Measurements from ENCODE around the gene MINDY4.

- TF ChIP-seq CTCF (tag by site-specific recombination; IDR thresholded peaks at IDR 0.05): no peak
- TF ChIP-seq ZSCAN4 (tag by site-specific recombination; IDR thresholded peaks at IDR 0.05): no peak
- TF ChIP-seq REST (tag by site-specific recombination; IDR thresholded peaks at IDR 0.05): no peak
- TF ChIP-seq ZNF423 (tag by site-specific recombination; IDR thresholded peaks at IDR 0.05): no peak
- TF ChIP-seq ZNF623 (tag by site-specific recombination; IDR thresholded peaks at IDR 0.05): no peak
- TF ChIP-seq ZSCAN5A (tag by site-specific recombination; IDR thresholded peaks at IDR 0.05): no peak
- no peak for TF ChIP-seq ZBTB21 (tag by site-specific recombination; IDR thresholded peaks at IDR 0.05)
- no peak for TF ChIP-seq ZBTB26 (tag by site-specific recombination; optimal IDR thresholded peaks at IDR 0.05)
- no peak for TF ChIP-seq ZNF18 (tag by site-specific recombination; IDR thresholded peaks at IDR 0.05)
- no peak for TF ChIP-seq EGR2 (tag by site-specific recombination; IDR thresholded peaks at IDR 0.05; ENCODE audit: low read depth)
- no peak for TF ChIP-seq PRDM10 (tag by site-specific recombination; IDR thresholded peaks at IDR 0.05)
Measured at GRCh38 chr7:30815951-30816644, 44.9 kb downstream of the MINDY4 start.
